ENCODE data around the gene ANKDD1A. TPM values are rescaled to one million over a fixed set of nuclear protein-coding genes. Genes with fewer than 3 reads are reported as not detected.
A peak's percentile ranks its signal among the peaks of the same experiment; 100 is the strongest.

ANKDD1A gene
- polyA plus RNA-seq, 1 donor from 2014 or later: 7.0 TPM

DNA sequence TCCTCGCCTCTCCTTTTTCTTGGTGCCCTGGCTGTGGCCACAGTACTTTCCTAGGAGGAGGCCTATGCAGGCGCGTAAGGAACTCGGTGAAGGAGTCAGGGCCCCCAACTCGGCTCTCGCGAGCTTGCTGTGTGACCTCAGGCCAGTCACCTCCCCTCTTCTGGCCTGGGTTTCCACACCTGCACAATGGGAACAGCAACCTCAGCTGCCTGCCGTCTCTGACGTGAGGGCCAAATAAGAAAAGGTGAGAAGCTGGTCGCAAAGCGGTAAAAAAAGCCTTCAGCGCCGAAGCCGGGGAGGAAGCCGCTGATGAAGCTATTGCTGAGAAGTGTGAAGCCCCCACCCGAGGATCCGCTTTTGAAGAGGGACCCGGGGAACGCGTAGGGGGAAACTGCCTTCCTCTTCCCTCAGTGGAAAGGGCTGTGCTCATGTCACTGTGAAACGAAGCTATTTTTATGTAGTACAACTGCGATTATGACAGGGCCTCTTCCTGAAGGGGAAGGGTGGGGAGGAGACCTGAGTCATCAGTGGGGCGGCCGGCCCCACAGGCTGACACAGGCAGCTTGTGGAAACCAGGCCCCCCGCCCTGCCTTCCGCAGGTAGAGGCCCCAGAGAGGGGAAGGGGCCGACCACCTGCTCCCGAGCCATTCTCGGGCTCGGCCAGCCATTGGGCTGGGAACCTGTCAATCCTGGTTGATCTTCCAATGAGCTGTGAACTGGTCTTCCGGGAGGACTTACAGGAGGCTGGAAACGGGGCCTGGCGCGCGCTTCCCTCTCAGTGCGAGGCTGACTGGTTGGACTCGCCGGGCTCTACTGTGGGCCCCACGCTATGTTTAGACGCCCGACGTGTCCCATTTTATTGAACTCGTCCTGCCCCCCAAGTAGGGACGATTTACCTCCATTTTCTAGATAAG is 18.0 kb upstream of the ANKDD1A start:
- peak overlapping the region; percentile 34 for H3K9ac ChIP-seq (ENCODE audit: low read length)

DNA sequence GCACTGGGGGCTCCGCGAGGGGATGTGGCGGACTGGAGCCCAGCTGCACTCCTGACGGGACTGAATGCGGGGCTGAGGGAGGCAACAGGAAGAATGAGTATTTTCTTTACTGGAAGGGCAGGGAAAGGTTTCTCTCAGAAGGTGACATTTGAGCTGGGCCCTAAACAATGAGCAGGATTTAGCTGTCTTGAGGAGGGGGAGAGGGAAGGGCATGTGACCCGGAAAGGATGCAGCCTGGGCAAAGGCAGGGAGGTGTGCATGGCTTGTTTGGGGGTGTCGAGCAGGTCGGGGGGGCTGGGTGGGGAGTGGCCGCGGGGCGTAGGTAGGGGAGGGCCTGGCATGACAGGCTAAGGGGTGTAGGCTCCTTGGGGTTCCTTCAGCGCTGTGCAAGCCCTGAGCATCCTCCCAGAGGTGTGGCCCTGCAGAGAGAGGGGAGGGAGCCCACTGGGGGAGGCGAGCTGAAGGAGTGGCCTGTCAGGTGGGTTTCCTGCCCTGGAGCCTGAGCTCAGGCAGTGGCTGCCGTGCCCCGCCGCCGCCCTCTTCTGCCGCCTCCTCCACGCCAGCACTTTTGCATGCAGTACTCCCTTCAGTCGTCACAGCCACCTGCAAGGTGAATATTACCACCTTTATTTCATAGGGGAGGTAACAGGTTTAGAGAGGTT is 17.2 kb upstream of the ANKDD1A start:
- no peaks in the 10 kb centered on the region for H3K9me2 ChIP-seq (ENCODE audit: insufficient read depth, low read length)
- H4K20me1 ChIP-seq (ENCODE audit: insufficient read depth): no peaks in the 10 kb centered on the region
- H3K27ac ChIP-seq (ENCODE audit: low read length): peak overlapping the region; percentile 37
- H2AFZ ChIP-seq (ENCODE audit: low read depth, low read length): peak overlapping the region; percentile 37
- no peak overlapping the region for H3K4me2 ChIP-seq (ENCODE audit: low read length)
- no peak for TF ChIP-seq EZH2 (IDR thresholded peaks at IDR 0.05; ENCODE audit: borderline replicate concordance, insufficient read depth, low read length, poor library complexity, severe bottlenecking)
- no peak for TF ChIP-seq MXI1 (conservative IDR thresholded peaks at IDR 0.05; ENCODE audit: poor library complexity, severe bottlenecking)
- TF ChIP-seq, protein P1, sequence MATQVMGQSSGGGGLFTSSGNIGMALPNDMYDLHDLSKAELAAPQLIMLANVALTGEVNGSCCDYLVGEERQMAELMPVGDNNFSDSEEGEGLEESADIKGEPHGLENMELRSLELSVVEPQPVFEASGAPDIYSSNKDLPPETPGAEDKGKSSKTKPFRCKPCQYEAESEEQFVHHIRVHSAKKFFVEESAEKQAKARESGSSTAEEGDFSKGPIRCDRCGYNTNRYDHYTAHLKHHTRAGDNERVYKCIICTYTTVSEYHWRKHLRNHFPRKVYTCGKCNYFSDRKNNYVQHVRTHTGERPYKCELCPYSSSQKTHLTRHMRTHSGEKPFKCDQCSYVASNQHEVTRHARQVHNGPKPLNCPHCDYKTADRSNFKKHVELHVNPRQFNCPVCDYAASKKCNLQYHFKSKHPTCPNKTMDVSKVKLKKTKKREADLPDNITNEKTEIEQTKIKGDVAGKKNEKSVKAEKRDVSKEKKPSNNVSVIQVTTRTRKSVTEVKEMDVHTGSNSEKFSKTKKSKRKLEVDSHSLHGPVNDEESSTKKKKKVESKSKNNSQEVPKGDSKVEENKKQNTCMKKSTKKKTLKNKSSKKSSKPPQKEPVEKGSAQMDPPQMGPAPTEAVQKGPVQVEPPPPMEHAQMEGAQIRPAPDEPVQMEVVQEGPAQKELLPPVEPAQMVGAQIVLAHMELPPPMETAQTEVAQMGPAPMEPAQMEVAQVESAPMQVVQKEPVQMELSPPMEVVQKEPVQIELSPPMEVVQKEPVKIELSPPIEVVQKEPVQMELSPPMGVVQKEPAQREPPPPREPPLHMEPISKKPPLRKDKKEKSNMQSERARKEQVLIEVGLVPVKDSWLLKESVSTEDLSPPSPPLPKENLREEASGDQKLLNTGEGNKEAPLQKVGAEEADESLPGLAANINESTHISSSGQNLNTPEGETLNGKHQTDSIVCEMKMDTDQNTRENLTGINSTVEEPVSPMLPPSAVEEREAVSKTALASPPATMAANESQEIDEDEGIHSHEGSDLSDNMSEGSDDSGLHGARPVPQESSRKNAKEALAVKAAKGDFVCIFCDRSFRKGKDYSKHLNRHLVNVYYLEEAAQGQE (IDR thresholded peaks at IDR 0.05; ENCODE audit: borderline replicate concordance): no peak
- peak overlapping the region; percentile 47 for H3K4me3 ChIP-seq (ENCODE audit: low read length)
- H3F3A ChIP-seq (ENCODE audit: insufficient read depth, low read length, poor library complexity, severe bottlenecking): no peaks in the 10 kb centered on the region
- no peaks in the 10 kb centered on the region for H3K36me3 ChIP-seq (ENCODE audit: insufficient read depth, low read length)
- H3K27me3 ChIP-seq (ENCODE audit: insufficient read depth, low read depth, low read length): no peaks in the 10 kb centered on the region
- H3K79me2 ChIP-seq (replicated peaks; ENCODE audit: insufficient read depth, low read length): no peaks in the 10 kb centered on the region
- peak overlapping the region; percentile 34 for H3K9ac ChIP-seq (ENCODE audit: low read length)
- no peaks in the 10 kb centered on the region for H3K9me3 ChIP-seq (ENCODE audit: low read length)

More for the DNA sequence above, 18.0 kb upstream of the ANKDD1A start:
- no peaks in the 10 kb centered on the region for H3K9me2 ChIP-seq (ENCODE audit: insufficient read depth, low read length)
- no peaks in the 10 kb centered on the region for H3K36me3 ChIP-seq (ENCODE audit: insufficient read depth, low read length)
- H3K27ac ChIP-seq (ENCODE audit: low read length): peak overlapping the region; percentile 37
- H2AFZ ChIP-seq (ENCODE audit: low read depth, low read length): peak overlapping the region; percentile 37
- H3K79me2 ChIP-seq (replicated peaks; ENCODE audit: insufficient read depth, low read length): no peaks in the 10 kb centered on the region
- H4K20me1 ChIP-seq (ENCODE audit: insufficient read depth): no peaks in the 10 kb centered on the region
- peak overlapping the region; percentile 47 for H3K4me3 ChIP-seq (ENCODE audit: low read length)
- H3F3A ChIP-seq (ENCODE audit: insufficient read depth, low read length, poor library complexity, severe bottlenecking): no peaks in the 10 kb centered on the region
- no peak overlapping the region for H3K4me2 ChIP-seq (ENCODE audit: low read length)
- H3K27me3 ChIP-seq (ENCODE audit: insufficient read depth, low read depth, low read length): no peaks in the 10 kb centered on the region
- TF ChIP-seq EZH2 (IDR thresholded peaks at IDR 0.05; ENCODE audit: borderline replicate concordance, insufficient read depth, low read length, poor library complexity, severe bottlenecking) (no peak), EP300 (conservative IDR thresholded peaks at IDR 0.05; ENCODE audit: poor library complexity, severe bottlenecking) (no peak), MXI1 (conservative IDR thresholded peaks at IDR 0.05; ENCODE audit: poor library complexity, severe bottlenecking) (no peak), POLR2AphosphoS5 (IDR thresholded peaks at IDR 0.05) (no peak), RAD21 (conservative IDR thresholded peaks at IDR 0.05) (no peak), TAF1 (IDR thresholded peaks at IDR 0.05; ENCODE audit: low read depth) (no peak), SMC3 (conservative IDR thresholded peaks at IDR 0.05; ENCODE audit: poor library complexity) (no peak)
- TF ChIP-seq, protein P1 (IDR thresholded peaks at IDR 0.05; ENCODE audit: borderline replicate concordance): no peak
- TF ChIP-seq, protein P2, sequence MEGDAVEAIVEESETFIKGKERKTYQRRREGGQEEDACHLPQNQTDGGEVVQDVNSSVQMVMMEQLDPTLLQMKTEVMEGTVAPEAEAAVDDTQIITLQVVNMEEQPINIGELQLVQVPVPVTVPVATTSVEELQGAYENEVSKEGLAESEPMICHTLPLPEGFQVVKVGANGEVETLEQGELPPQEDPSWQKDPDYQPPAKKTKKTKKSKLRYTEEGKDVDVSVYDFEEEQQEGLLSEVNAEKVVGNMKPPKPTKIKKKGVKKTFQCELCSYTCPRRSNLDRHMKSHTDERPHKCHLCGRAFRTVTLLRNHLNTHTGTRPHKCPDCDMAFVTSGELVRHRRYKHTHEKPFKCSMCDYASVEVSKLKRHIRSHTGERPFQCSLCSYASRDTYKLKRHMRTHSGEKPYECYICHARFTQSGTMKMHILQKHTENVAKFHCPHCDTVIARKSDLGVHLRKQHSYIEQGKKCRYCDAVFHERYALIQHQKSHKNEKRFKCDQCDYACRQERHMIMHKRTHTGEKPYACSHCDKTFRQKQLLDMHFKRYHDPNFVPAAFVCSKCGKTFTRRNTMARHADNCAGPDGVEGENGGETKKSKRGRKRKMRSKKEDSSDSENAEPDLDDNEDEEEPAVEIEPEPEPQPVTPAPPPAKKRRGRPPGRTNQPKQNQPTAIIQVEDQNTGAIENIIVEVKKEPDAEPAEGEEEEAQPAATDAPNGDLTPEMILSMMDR (IDR thresholded peaks at IDR 0.05; ENCODE audit: poor library complexity, severe bottlenecking): no peak
- no peaks in the 10 kb centered on the region for H3K9me3 ChIP-seq (ENCODE audit: low read length)

Measured in neural cell (in vitro differentiated cells).